Cardiac septum (tissue), 1 donor: ENCODE results near the gene IFITM2. TPM values are rescaled to one million over a fixed set of nuclear protein-coding genes. Genes with fewer than 3 reads are reported as not detected.
A peak's percentile ranks its signal among the peaks of the same experiment; 100 is the strongest.
"Not testable (repeated sequence)": the region's sequence is repeated elsewhere in the genome, so short reads cannot be mapped to it uniquely, and the experiment has no call there.

Source experiments
- DNase-seq: peaks from one replicate; pipeline ENCODE4 v3.0.0-alpha.2; 2020; ENCODE audit warnings: low spot score
- intact Hi-C: fragments of 100-400 bp; cut with DNase I; formaldehyde crosslinking; loops from one replicate; pipeline ENCODE4 v1.14.0; 2022
- total RNA-seq: library from RNA; stranded (reverse); fragmentation: NEBNext Ultra II Directional; extraction: Animal tissue kit (Norgen Biotek cat#: 25700); gene quantifications from one replicate; pipeline ENCODE4 v1.2.1, GENCODE V29; 2021
- donor health status: DM: no; HTN: no; CAD: no.

The IFITM2 gene
- total RNA-seq, 1 donor from 2014 or later, result 215 TPM

DNA sequence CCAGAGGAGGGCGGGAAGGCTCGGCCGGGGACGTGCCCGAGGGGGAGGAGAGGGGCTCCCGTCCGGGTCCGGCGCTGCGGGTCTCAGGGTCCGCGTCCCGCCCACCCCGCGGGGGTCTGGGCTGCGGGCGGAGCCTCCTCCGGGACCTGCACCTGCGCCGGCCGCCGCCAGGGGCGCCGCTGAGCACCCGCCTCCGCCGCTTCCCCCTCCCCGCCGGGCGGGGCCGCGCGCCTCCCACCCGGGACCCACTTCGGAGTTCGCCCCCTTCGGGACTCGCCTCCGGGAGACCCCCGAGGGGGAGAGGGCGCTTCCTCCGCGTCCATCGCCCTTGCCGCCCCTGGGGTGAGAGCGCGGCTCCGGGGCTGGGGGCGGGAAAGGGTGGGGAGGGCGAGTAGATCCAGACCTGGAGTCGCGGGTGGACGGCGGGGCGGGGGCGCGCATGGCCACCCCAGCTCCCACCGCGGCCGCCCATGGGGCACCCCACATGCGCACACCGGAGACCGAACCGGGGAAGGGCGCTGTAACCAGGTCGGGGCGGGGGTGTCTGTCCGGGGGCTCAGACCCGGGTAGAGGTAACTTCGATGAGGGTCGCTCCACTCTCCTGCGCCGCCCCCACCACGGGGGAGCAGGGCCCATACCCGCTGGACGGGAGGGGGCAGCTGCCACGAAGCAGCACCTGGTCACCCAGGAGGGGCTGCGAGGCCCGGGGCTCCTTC, 10.9 kb downstream of the IFITM2 start:
- intact Hi-C loops, result not testable (repeated sequence)
- peak; percentile 71 for DNase-seq

DNA sequence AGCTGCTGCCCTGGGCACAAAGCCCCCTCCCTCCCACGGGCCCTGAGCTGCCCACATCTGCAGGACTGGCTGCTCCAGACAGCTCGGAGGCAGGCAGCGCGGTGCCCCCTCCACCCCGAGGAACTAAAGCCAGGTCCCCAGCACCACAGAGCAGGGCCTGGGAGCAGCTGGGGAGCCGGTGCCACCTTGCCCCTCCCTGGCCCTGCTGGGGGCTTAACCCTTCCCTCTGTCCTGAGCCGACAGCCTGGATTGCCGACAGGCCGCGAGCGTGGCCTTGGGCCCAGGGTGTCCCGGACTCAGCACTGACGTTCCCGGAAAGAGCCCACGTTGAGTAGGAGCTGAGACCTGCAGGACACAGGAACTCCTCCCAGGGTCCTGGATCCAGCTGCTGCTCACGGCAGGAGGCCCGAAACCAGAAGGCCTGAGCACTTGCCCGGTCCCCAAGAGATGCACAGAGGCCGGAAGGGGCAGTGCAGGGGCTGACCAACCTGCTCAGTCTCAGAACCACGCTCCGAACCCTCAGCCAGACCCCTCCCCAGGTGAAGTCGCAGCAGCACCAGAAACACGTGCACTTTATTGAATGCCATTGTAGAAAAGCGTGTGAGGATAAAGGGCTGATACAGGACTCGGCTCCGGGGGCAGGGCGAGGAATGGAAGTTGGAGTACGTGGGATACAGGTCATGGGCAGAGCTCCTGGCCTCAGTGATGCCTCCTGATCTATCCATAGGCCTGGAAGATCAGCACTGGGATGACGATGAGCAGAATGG, 11.7 kb downstream of the IFITM2 start:
- intact Hi-C loops, result not testable (repeated sequence)
- peak; percentile 67 for DNase-seq

GRCh38 chr11:319888-320273, 12.3 kb downstream of the IFITM2 start:
- intact Hi-C loops, DNase-seq: not testable (repeated sequence)

- intact Hi-C loops, result no loop called here
Measured at GRCh38 chr11:324156-324555, 16.5 kb downstream of the IFITM2 start.

GRCh38 chr11:324593-325517, 17.2 kb downstream of the IFITM2 start:
- peak; percentile 70 for DNase-seq
- intact Hi-C loops, result not testable (repeated sequence)

More at GRCh38 chr11:324156-324555, 16.5 kb downstream of the IFITM2 start:
- DNase-seq, result peak; percentile 56

GRCh38 chr11:325796-326591, 18.4 kb downstream of the IFITM2 start:
- peak; percentile 85 for DNase-seq
- intact Hi-C loops, result no loop called here

GRCh38 chr11:326592-326841, 18.9 kb downstream of the IFITM2 start:
- intact Hi-C loops, result no loop called here
- DNase-seq, result no peak

GRCh38 chr11:326842-327580, 19.4 kb downstream of the IFITM2 start:
- intact Hi-C loops, result loop anchor here (1.0 kb wide), 1 partner anchor 28 kb away; no protein-coding TSS in a partner anchor
- peak; percentile 95 for DNase-seq

GRCh38 chr11:327581-327923, 19.9 kb downstream of the IFITM2 start:
- intact Hi-C loops, result loop anchor here (1.0 kb wide), 1 partner anchor 28 kb away; no protein-coding TSS in a partner anchor
- no peak for DNase-seq

DNA sequence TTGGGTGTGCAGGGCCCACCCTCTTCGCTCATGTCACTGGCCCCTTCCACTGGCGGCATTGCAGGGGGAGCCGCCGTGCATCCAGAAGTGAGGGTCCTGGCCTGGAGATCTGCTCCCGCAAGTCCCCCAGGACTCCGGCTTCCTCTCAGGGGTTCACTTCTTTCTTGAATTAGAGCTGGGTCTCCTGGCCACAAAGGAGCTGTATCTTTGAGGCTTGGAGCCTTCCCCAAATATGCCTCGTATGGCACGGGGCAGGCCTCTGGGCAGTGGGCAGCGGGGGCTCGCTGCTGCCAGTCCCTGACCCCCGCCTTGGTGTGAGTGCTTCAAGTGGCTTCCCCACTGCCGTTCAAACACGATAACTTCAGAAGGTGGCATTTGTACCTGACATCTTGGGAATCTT, 20.4 kb downstream of the IFITM2 start:
- peak; percentile 31 for DNase-seq
- intact Hi-C loops, result no loop called here

- DNase-seq, result peak; percentile 19
- intact Hi-C loops, result not testable (repeated sequence)
Measured at GRCh38 chr11:328516-329100, 21.0 kb downstream of the IFITM2 start.

- DNase-seq, result no peak
- intact Hi-C loops, result no loop called here
Measured at GRCh38 chr11:329886-330253, 22.3 kb downstream of the IFITM2 start.

- intact Hi-C loops, result no loop called here
Measured at GRCh38 chr11:330307-330693, 22.7 kb downstream of the IFITM2 start.

DNA sequence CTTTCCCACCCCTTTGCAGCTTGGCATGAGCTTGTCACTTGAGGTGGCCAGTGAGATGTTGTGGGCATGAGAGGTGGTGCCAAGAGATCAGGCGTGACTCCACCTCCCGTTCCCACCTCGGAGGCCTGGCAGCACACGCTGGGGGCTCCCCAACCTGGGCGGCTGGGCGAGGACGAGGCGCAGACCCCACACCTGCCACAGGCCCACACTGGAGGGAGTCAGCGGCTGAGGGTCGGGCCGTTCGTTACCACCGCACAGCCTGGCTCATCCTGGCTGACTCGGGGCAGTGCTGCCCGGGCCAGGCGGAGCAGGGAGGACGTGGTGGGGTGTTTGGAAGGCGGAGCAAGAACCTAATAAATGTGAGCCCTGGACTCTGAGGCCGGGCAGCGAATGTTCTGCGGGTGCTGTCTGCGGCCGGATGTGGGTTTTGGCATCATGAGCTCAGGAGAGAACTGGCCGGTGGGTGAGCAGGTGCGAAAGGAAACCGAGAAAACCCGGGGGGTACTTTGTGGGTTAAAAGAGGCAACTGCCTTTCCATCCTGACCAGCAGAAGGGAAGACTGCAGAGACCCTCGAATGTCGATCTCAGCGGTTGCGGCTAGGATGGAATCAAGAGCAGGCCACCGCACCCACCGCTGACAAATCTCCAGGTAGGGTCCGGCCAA, 23.2 kb downstream of the IFITM2 start:
- intact Hi-C loops, result no loop called here
- peak; percentile 77 for DNase-seq

More at GRCh38 chr11:330307-330693, 22.7 kb downstream of the IFITM2 start:
- peak; percentile 60 for DNase-seq

- DNase-seq, result peak; percentile 26
- intact Hi-C loops, result no loop called here
Measured at GRCh38 chr11:331358-332060, 23.9 kb downstream of the IFITM2 start.

GRCh38 chr11:332651-333480, 25.2 kb downstream of the IFITM2 start:
- intact Hi-C loops, result no loop called here
- peak; percentile 59 for DNase-seq
